Liver (tissue), 9 donors: Measurements from ENCODE around the gene SLC11A1. TPM values are rescaled to one million over a fixed set of nuclear protein-coding genes. Genes with fewer than 3 reads are reported as not detected.

Experiments
- DNase-seq: peaks from one replicate; pipeline ENCODE4 v3.0.0-alpha.2; 2017; ENCODE audit warnings: low spot score
- H3K27ac ChIP-seq, 2 donors: one replicate each; pipeline ENCODE4 v1.7.0; 2013; ENCODE audit warnings: inconsistent platforms in 2 of 2, low read length in 2 of 2, control low read depth in 1 of 2, low read depth in 1 of 2, mild to moderate bottlenecking in 1 of 2
- H3K27me3 ChIP-seq, 4 donors: one replicate each; pipeline versions ENCODE4 v1.6.1 to v1.7.0; 2013; ENCODE audit warnings: low read length in 3 of 4, inconsistent platforms in 1 of 4, mild to moderate bottlenecking in 1 of 4, moderate library complexity in 1 of 4; ENCODE audit not compliant: control insufficient read depth in 4 of 4, insufficient read depth in 4 of 4
- H3K36me3 ChIP-seq, 4 donors: one replicate each; pipeline versions ENCODE4 v1.6.1 to v1.7.0; 2013; ENCODE audit warnings: low read length in 3 of 4, mild to moderate bottlenecking in 3 of 4, low read depth in 1 of 4, moderate library complexity in 1 of 4; ENCODE audit not compliant: control insufficient read depth in 4 of 4, insufficient read depth in 3 of 4
- H3K4me1 ChIP-seq, 4 donors: one replicate each; pipeline versions ENCODE4 v1.6.1 to v1.7.0; 2013; ENCODE audit warnings: low read length in 3 of 4, mild to moderate bottlenecking in 3 of 4, moderate library complexity in 1 of 4; ENCODE audit not compliant: control insufficient read depth in 4 of 4, insufficient read depth in 4 of 4
- H3K4me3 ChIP-seq, 3 donors: one replicate each; pipeline versions ENCODE4 v1.6.1 to v1.7.0; 2013; ENCODE audit warnings: low read length in 3 of 3, control low read depth in 1 of 3, low read depth in 1 of 3, mild to moderate bottlenecking in 1 of 3
- H3K9ac ChIP-seq, 2 donors: one replicate each; pipeline ENCODE4 v1.7.0; 2013; ENCODE audit warnings: low read length in 2 of 2, mild to moderate bottlenecking in 2 of 2, moderate library complexity in 2 of 2, control low read depth in 1 of 2, low read depth in 1 of 2
- H3K9me3 ChIP-seq, 4 donors: one replicate each; pipeline versions ENCODE4 v1.6.1 to v1.7.0; 2013; ENCODE audit warnings: low read length in 3 of 4; ENCODE audit not compliant: control insufficient read depth in 4 of 4
- CTCF ChIP-seq: fragments of 150-350 bp; IDR thresholded peaks from 2 replicates; pipeline ENCODE4 v1.5.1; 2017; ENCODE audit warnings: improper control_type of control experiment, low read depth, low read length; ENCODE audit not compliant: missing input control
- EGR1 ChIP-seq, 2 donors: IDR thresholded peaks; 2 replicates each; pipeline ENCODE4 v1.6.1; 2016 to 2018; ENCODE audit warnings: antibody characterized with exemption in 2 of 2, low read depth in 2 of 2
- FOXA1 ChIP-seq: IDR thresholded peaks from 2 replicates; pipeline ENCODE4 v1.6.1; 2016; ENCODE audit warnings: antibody characterized with exemption
- FOXA2 ChIP-seq: IDR thresholded peaks from 2 replicates; pipeline ENCODE4 v1.6.1; 2016; ENCODE audit warnings: antibody characterized with exemption
- GABPA ChIP-seq, 2 donors: IDR thresholded peaks in 1 of 2; conservative IDR thresholded peaks in 1 of 2; 2 replicates each; pipeline ENCODE4 v1.6.1; 2016; ENCODE audit warnings: antibody characterized with exemption in 2 of 2, mild to moderate bottlenecking in 1 of 2, moderate library complexity in 1 of 2
- HNF4A ChIP-seq, 2 donors: conservative IDR thresholded peaks; 2 replicates each; pipeline ENCODE4 v1.6.1; 2016; ENCODE audit warnings: antibody characterized with exemption in 2 of 2, mild to moderate bottlenecking in 2 of 2
- HNF4G ChIP-seq: IDR thresholded peaks from 2 replicates; pipeline ENCODE4 v1.6.1; 2016; ENCODE audit warnings: antibody characterized with exemption
- JUND ChIP-seq, 2 donors: IDR thresholded peaks; 2 replicates each; pipeline ENCODE4 v1.6.1; 2016; ENCODE audit warnings: antibody characterized with exemption in 2 of 2
- NR2F2 ChIP-seq: IDR thresholded peaks from 2 replicates; pipeline ENCODE4 v1.6.1; 2016; ENCODE audit warnings: antibody characterized with exemption
- RAD21 ChIP-seq, 2 donors: IDR thresholded peaks; 2 replicates each; pipeline ENCODE4 v1.6.1; 2016; ENCODE audit warnings: antibody characterized with exemption in 2 of 2, mild to moderate bottlenecking in 2 of 2
- RXRA ChIP-seq, 2 donors: IDR thresholded peaks; 2 replicates each; pipeline ENCODE4 v1.6.1; 2017 to 2018; ENCODE audit warnings: antibody characterized with exemption in 2 of 2, mild to moderate bottlenecking in 1 of 2
- SP1 ChIP-seq: IDR thresholded peaks from 2 replicates; pipeline ENCODE4 v1.6.1; 2018; ENCODE audit warnings: antibody characterized with exemption, mild to moderate bottlenecking
- TAF1 ChIP-seq: conservative IDR thresholded peaks from 2 replicates; pipeline ENCODE4 v1.6.1; 2016; ENCODE audit warnings: antibody characterized with exemption, mild to moderate bottlenecking
- YY1 ChIP-seq: IDR thresholded peaks from 2 replicates; pipeline ENCODE4 v1.6.1; 2016; ENCODE audit warnings: antibody characterized with exemption, mild to moderate bottlenecking
- ZBTB33 ChIP-seq: IDR thresholded peaks from 2 replicates; pipeline ENCODE4 v1.6.1; 2016; ENCODE audit warnings: antibody characterized with exemption
- WGBS: extraction: QIAGEN DNeasy Blood & Tissue Kit; methylation state at CpG from one replicate; pipeline ENCODE4 v1.1.7; 2013; 5-methylcytosine and 5-hydroxymethylcytosine counted together
- polyA plus RNA-seq, 2 donors: library from polyadenylated mRNA; stranded (reverse) in 1 of 2; unstranded in 1 of 2; fragments of 200-250 nt in 1 of 2; fragments of >200 nt in 1 of 2; fragmentation: Nextera tagmentation in 1 of 2; extraction: Ambion mirVana in 1 of 2; gene quantifications; one replicate each; pipeline versions ENCODE4 v1.2.1 to v1.2.3, GENCODE V29; 2013 to 2015
- total RNA-seq, 2 donors: library from RNA; depleted of rRNA; stranded (reverse); fragments of >200 nt; gene quantifications; one replicate each; pipeline ENCODE4 v1.2.3, GENCODE V29; 2014
- donor health status: healthy.
- donor health status: healthy.
- donor health status: healthy.
- donor health status: healthy.
- donor health status: healthy.

SLC11A1 gene
- total and polyA plus RNA-seq, 4 donors = 1.4 to 23.0 (median 3.2) TPM

DNA sequence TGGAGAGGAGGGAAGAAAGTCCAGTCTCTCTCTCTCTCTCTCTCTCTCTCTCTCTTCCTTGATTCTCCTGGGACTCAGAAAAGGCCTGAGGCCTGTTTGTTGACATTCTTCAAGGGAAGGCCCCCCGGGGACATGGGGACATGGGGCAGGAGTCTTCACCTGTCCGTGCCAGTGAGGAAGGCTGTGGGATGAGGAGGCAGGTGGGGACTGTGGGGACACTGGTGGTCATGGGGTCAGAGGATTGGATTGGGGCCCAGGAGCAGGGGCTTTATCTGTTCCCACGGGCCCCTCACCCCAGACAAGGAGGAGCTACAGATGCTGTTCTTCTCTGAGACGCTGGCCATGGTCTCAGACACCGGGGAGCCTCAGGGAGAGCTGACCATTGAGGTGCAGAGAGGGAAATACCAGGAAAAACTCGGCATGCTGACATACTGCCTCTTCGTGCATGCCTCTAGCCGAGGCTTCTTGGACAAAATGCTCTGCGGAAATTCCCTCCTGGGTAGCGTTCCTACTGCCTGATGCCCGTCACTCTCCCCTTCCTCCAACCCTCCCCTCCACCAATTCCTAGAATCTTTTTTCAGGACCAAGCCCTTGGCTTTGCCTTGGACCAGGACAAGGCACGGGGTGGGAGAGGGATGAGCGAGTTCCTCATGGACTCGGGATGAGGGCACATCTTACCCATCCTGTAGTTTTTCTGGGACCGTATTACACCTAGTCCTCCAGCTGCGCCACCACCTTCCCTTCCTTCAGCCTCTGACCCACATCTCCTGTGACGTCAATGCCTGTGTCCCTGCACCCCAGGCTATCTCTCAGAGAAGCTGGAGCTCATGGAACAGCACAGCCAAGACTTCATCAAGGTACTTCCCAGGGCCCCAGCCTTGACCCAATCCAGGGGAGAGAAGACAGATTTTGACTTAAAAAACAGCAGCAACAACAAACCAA, 24.6 kb upstream of the SLC11A1 start:
- Histone ChIP-seq H3K9me3 (no peaks in the 10 kb centered on the region), H3K9ac (no peak overlapping the region), H3K36me3 (no peaks in the 10 kb centered on the region), H3K4me1 (peaks cover 0 to 7% (median 4%) of the 10 kb centered on the region in 4 donors), H3K4me3 (no peak overlapping the region), H3K27ac (no peak overlapping the region), H3K27me3 (no peaks in the 10 kb centered on the region)
- 82% methylated on average over 17 of the region's 17 CpGs for WGBS
- DNase-seq = no peak
- TF ChIP-seq SP1 = no peak

GRCh38 chr2:218360453-218360852, 21.6 kb upstream of the SLC11A1 start:
- Histone ChIP-seq H3K9ac (no peak overlapping the region), H3K9me3 (no peaks in the 10 kb centered on the region), H3K27ac (no peak overlapping the region), H3K36me3 (no peaks in the 10 kb centered on the region), H3K4me1 (peaks cover 0 to 2% (median 0%) of the 10 kb centered on the region in 4 donors), H3K4me3 (no peak overlapping the region), H3K27me3 (no peaks in the 10 kb centered on the region)
- WGBS = 89% methylated on average over 4 of the region's 4 CpGs
- no peak for DNase-seq
- no peak for TF ChIP-seq SP1
- TF ChIP-seq RXRA (IDR thresholded peaks at IDR 0.05) = no peak
- TF ChIP-seq CTCF = no peak
- no peak for TF ChIP-seq FOXA2
- no peak for TF ChIP-seq RAD21 (IDR thresholded peaks at IDR 0.05)
- no peak for TF ChIP-seq ZBTB33
- TF ChIP-seq NR2F2 = no peak
- TF ChIP-seq TAF1 = no peak
- TF ChIP-seq HNF4G = no peak

- Histone ChIP-seq H3K27ac (no peak overlapping the region), H3K27me3 (no peaks in the 10 kb centered on the region), H3K9ac (no peak overlapping the region), H3K36me3 (no peaks in the 10 kb centered on the region), H3K4me3 (no peak overlapping the region), H3K9me3 (no peaks in the 10 kb centered on the region), H3K4me1 (peaks cover 0 to 5% (median 0%) of the 10 kb centered on the region in 4 donors)
- TF ChIP-seq GABPA (IDR thresholded peaks at IDR 0.05 in 1 of 2, conservative IDR thresholded peaks at IDR 0.05 in 1 of 2) (no peak), RAD21 (IDR thresholded peaks at IDR 0.05) (no peak), TAF1 (no peak), FOXA2 (no peak), JUND (IDR thresholded peaks at IDR 0.05) (no peak), HNF4A (conservative IDR thresholded peaks at IDR 0.05) (no peak), RXRA (IDR thresholded peaks at IDR 0.05) (no peak), EGR1 (IDR thresholded peaks at IDR 0.05; ENCODE audit: low read depth in 2 of 2) (no peak), FOXA1 (no peak), YY1 (no peak)
- 88% methylated on average over 8 of the region's 8 CpGs for WGBS
- DNase-seq = no peak
Measured at GRCh38 chr2:218362606-218363005, 19.5 kb upstream of the SLC11A1 start.
